Ovary (tissue), 9 donors: ENCODE measurements around the gene BET1. TPM values are rescaled to one million over a fixed set of nuclear protein-coding genes. Genes with fewer than 3 reads are reported as not detected.

Source experiments
- DNase-seq, 5 donors: peaks; one replicate each; pipeline ENCODE4 v3.0.0-alpha.2; 2019 to 2020
- H3K27ac ChIP-seq, 2 donors: fragments of 200-600 bp; one replicate each; pipeline versions ENCODE4 v1.5.1 to v1.8.0; 2019 to 2022
- H3K27me3 ChIP-seq: fragments of 200-600 bp; one replicate; pipeline ENCODE4 v1.8.0; 2022
- H3K36me3 ChIP-seq: fragments of 200-600 bp; sonication (generic); one replicate; pipeline ENCODE4 v1.5.1; 2019
- H3K4me1 ChIP-seq: one replicate; pipeline ENCODE4 v1.8.1; 2013; ENCODE audit warnings: mild to moderate bottlenecking, moderate library complexity; ENCODE audit not compliant: insufficient read depth
- H3K4me3 ChIP-seq: fragments of 200-600 bp; sonication (generic); one replicate; pipeline ENCODE4 v1.5.1; 2017
- H3K9me3 ChIP-seq, 2 donors: fragments of 200-600 bp in 1 of 2; sonication (generic) in 1 of 2; one replicate each; pipeline versions ENCODE4 v1.5.1 to v1.8.1; 2013 to 2019; ENCODE audit warnings: mild to moderate bottlenecking in 1 of 2, moderate library complexity in 1 of 2
- EP300 ChIP-seq: sonication (generic); formaldehyde crosslinking; IDR thresholded peaks from one replicate; pipeline ENCODE4 v1.6.1; 2017; ENCODE audit warnings: antibody characterized with exemption
- POLR2A ChIP-seq: fragments of 450-650 bp; IDR thresholded peaks from one replicate; pipeline ENCODE4 v1.6.1; 2017; ENCODE audit warnings: antibody characterized with exemption, mild to moderate bottlenecking, moderate library complexity
- WGBS, 3 donors: extraction: QIAGEN DNeasy Blood & Tissue Kit in 1 of 3; methylation state at CpG; one replicate each; pipeline versions ENCODE4 v1.1.5 to v1.1.7; 2013 to 2017; 5-methylcytosine and 5-hydroxymethylcytosine counted together
- intact Hi-C, 4 donors: fragments of 100-400 bp; cut with DNase I; formaldehyde crosslinking; loops; one replicate each; pipeline versions ENCODE4 v1.11.0 to v1.15.1; 2022 to 2023
- polyA plus RNA-seq, 2 donors: library from polyadenylated mRNA; stranded (reverse); fragments of 200-250 nt in 1 of 2; fragments of 350-450 nt in 1 of 2; fragmentation: Illumina TruSeq in 1 of 2; extraction: RNeasy Lipid Tissue Mini Kit (QIAGEN cat#74804) in 1 of 2; gene quantifications; one replicate each; pipeline ENCODE4 v1.2.3, GENCODE V29; 2013 to 2014
- total RNA-seq, 7 donors: library from RNA; depleted of rRNA in 2 of 7; stranded (reverse); fragments of >200 nt in 2 of 7; fragmentation: NEBNext Ultra II Directional in 3 of 7; extraction: Animal tissue kit (Norgen Biotek cat#: 25700) in 3 of 7; gene quantifications; one replicate each; pipeline versions ENCODE4 v1.1.0 to v1.2.4, GENCODE V29; 2016 to 2023
- TF ChIP-seq, protein P1 (sequence below), 3 donors: fragments of 450-650 bp in 2 of 3; fragments of 200-600 bp in 1 of 3; IDR thresholded peaks; one replicate each; pipeline versions ENCODE4 v1.5.1 to v1.8.0; 2016 to 2022; ENCODE audit warnings: antibody characterized with exemption in 3 of 3, mild to moderate bottlenecking in 1 of 3
- donor health status: DM: no; HTN: no; CAD: no; lungs with moderate emphysema.
- donor health status: DM: no; HTN: no; CAD: no.
- donor health status: Bipolar disorder and iron deficiency.
- donor health status: DM: yes; HTN: yes; CAD: no.
- donor health status: DM: no; HTN: no; CAD: no.
- donor health status: DM: yes; HTN: yes; CAD: no.

Gene BET1
- total and polyA plus RNA-seq, 9 donors: 22.9 to 35.9 (median 26.9) TPM

- 47 to 56% (median 50%) methylated on average over 5 of the region's 5 CpGs for WGBS, 3 donors
- Histone ChIP-seq H3K4me1 (no peaks in the 10 kb centered on the region), H3K27me3 (no peaks in the 10 kb centered on the region), H3K27ac (no peak overlapping the region), H3K36me3 (no peaks in the 10 kb centered on the region), H3K4me3 (no peak overlapping the region), H3K9me3 (no peaks in the 10 kb centered on the region)
- TF ChIP-seq, protein P1, sequence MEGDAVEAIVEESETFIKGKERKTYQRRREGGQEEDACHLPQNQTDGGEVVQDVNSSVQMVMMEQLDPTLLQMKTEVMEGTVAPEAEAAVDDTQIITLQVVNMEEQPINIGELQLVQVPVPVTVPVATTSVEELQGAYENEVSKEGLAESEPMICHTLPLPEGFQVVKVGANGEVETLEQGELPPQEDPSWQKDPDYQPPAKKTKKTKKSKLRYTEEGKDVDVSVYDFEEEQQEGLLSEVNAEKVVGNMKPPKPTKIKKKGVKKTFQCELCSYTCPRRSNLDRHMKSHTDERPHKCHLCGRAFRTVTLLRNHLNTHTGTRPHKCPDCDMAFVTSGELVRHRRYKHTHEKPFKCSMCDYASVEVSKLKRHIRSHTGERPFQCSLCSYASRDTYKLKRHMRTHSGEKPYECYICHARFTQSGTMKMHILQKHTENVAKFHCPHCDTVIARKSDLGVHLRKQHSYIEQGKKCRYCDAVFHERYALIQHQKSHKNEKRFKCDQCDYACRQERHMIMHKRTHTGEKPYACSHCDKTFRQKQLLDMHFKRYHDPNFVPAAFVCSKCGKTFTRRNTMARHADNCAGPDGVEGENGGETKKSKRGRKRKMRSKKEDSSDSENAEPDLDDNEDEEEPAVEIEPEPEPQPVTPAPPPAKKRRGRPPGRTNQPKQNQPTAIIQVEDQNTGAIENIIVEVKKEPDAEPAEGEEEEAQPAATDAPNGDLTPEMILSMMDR (IDR thresholded peaks at IDR 0.05): no peak
- no peak for TF ChIP-seq POLR2A
- no peak for TF ChIP-seq EP300
- intact Hi-C loops: no loop called here
- DNase-seq: no peak
Measured at GRCh38 chr7:93945756-93946535, 58.2 kb downstream of the BET1 start.

DNA sequence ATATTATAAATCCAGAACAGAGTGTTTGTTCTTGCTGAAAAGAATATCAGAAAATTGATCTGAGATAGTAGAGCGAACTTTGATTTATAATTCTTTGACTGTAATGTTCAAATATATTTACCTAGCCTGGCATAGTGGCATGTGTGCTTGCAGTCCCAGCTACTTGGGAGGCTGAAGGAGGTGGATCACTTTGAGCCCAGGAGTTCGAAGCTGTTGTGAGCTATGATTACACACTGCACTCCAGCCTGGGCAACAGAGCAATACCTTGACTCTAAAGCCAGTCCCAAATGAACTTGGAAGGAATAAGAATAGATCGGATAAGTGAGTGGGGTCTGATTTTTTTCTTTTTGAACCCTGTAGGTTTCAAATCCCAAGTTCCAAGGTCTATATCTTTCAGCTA, 59.1 kb downstream of the BET1 start:
- no peaks in the 10 kb centered on the region for H3K9me3 ChIP-seq
- no peaks in the 10 kb centered on the region for H3K36me3 ChIP-seq
- H3K27me3 ChIP-seq: no peaks in the 10 kb centered on the region
- no peak for DNase-seq
- H3K4me1 ChIP-seq: no peaks in the 10 kb centered on the region
- WGBS, 3 donors: 45 to 65% (median 51%) methylated on average over 3 of the region's 3 CpGs
- TF ChIP-seq, protein P1 (IDR thresholded peaks at IDR 0.05): no peak
- TF ChIP-seq POLR2A (no peak), EP300 (no peak)
- H3K27ac ChIP-seq: no peak overlapping the region
- no peak overlapping the region for H3K4me3 ChIP-seq
- intact Hi-C loops: no loop called here

GRCh38 chr7:93944673-93945072, 59.5 kb downstream of the BET1 start:
- TF ChIP-seq EP300: no peak
- no peak for TF ChIP-seq POLR2A
- TF ChIP-seq, protein P1 (IDR thresholded peaks at IDR 0.05): no peak
- Histone ChIP-seq H3K36me3 (no peaks in the 10 kb centered on the region), H3K4me1 (no peaks in the 10 kb centered on the region), H3K27me3 (no peaks in the 10 kb centered on the region), H3K9me3 (no peaks in the 10 kb centered on the region), H3K4me3 (no peak overlapping the region), H3K27ac (no peak overlapping the region)
- intact Hi-C loops: no loop called here
- 0 to 6% (median 4%) methylated on average over 1 of the region's 1 CpG for WGBS, 3 donors
- no peak for DNase-seq

DNA sequence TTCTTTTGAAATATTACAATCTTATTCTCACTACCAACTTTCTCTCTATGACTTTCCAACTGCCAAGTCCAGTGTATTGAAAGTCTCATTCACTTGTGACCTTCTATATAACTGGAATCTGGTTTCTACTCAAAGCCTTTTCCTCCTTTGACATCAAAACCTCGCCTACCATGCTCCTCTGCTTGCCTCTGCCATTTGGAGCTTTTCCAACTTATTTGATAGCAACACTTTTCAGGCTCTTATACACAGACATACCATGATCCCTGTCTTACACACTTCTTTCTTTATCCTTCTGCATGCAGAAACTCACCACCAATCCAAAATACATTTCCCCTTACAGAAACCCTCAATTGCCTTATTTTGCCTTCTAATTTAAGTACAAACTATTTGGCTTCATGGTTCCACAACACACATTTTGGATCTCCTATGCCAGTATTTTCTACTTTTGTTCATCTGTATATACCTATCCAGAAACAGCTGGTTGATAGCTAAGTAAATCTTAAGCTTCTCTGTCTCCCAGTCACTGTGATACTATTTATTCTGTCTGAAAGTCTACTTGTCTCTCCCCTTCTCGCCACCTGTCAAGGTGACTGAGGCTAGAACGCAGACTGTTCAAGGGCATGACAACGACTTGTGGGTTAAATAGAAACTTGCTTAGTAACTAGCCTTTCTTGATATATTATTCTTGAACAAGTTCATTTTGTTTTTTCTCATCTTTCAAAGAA, 60.2 kb downstream of the BET1 start:
- no peaks in the 10 kb centered on the region for H3K36me3 ChIP-seq
- no peaks in the 10 kb centered on the region for H3K9me3 ChIP-seq
- TF ChIP-seq, protein P1 (IDR thresholded peaks at IDR 0.05): no peak
- TF ChIP-seq POLR2A (no peak), EP300 (no peak)
- H3K4me1 ChIP-seq: no peaks in the 10 kb centered on the region
- 69 to 82% (median 72%) methylated on average over 4 of the region's 4 CpGs for WGBS, 3 donors
- DNase-seq: no peak
- no peaks in the 10 kb centered on the region for H3K27me3 ChIP-seq
- no peak overlapping the region for H3K4me3 ChIP-seq
- H3K27ac ChIP-seq: no peak overlapping the region
- intact Hi-C loops: no loop called here

Other genes with a start within 250 kb of the BET1 start
- gene TFPI2, start 113.6 kb downstream of the BET1 start, total RNA-seq: 100 to 1,000 TPM in 2 of 7 donors, 10 to 100 TPM in 5; 22.9 to 126 (median 47.2) TPM
- 10 to 100 TPM; 27.0 to 31.8 TPM for gene TFPI2, start 113.6 kb downstream of the BET1 start, polyA plus RNA-seq
- under 1 TPM in 4 of 7 donors, not detected in 3; 0.41 to 0.92 (median 0.78) TPM for gene GNGT1, start 97.8 kb downstream of the BET1 start, total RNA-seq
- under 1 TPM in 1 of 2 donors, not detected in 1; 0.42 TPM for gene GNGT1, start 97.8 kb downstream of the BET1 start, polyA plus RNA-seq
- gene GNG11, start 82.6 kb downstream of the BET1 start, total RNA-seq: 10 to 100 TPM; 34.8 to 70.7 (median 46.3) TPM
- 10 to 100 TPM; 56.4 to 81.0 TPM for gene GNG11, start 82.6 kb downstream of the BET1 start, polyA plus RNA-seq